ENCODE results near the gene GLT8D1. TPM values are rescaled to one million over a fixed set of nuclear protein-coding genes. Genes with fewer than 3 reads are reported as not detected.
A peak's percentile ranks its signal among the peaks of the same experiment; 100 is the strongest.

Gene GLT8D1
- total and polyA plus RNA-seq, 9 of the 15 experiments (the other 6 are each of a cell fraction or from before 2014, with no cell fraction given) = 14.1 to 65.9 (median 33.7) TPM

DNA sequence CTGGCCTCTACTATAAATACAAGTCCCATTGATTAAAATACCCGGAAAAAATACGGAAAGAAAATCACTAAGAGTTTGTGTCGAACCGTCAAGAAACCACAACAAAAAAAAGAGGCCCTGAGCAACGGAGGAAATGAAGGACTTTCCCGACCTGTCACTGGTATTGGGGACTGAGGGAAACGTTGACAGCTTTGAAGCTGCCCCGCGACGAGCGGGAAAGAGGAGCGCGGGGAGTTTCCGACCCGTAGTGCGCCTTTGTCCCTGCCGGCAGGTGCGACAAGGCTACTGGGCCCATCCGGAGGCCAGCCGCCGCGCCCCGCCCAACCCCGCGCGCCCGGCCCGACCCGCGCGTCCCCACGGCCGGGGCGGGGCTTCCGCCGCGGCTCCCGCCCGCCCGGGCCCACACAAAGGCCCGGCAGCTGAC, 20.3 kb downstream of the GLT8D1 start (continued):
- TF ChIP-seq REST (IDR thresholded peaks at IDR 0.05; ENCODE audit: borderline replicate concordance) (no peak), REST (CRISPR knock-in tag; IDR thresholded peaks at IDR 0.05; ENCODE audit: low read depth) (no peak), NR2C2 (CRISPR knock-in tag; IDR thresholded peaks at IDR 0.05) (no peak; the same call in 1 of the 2 replicates), NR2C2 (tag; IDR thresholded peaks at IDR 0.05) (no peak), MGA (IDR thresholded peaks at IDR 0.05) (peak; percentile 2; the same call in 1 of the 2 replicates)
- TF ChIP-seq, protein P1, sequence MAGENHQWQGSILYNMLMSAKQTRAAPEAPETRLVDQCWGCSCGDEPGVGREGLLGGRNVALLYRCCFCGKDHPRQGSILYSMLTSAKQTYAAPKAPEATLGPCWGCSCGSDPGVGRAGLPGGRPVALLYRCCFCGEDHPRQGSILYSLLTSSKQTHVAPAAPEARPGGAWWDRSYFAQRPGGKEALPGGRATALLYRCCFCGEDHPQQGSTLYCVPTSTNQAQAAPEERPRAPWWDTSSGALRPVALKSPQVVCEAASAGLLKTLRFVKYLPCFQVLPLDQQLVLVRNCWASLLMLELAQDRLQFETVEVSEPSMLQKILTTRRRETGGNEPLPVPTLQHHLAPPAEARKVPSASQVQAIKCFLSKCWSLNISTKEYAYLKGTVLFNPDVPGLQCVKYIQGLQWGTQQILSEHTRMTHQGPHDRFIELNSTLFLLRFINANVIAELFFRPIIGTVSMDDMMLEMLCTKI (IDR thresholded peaks at IDR 0.05; ENCODE audit: partially characterized antibody) = no peak
- TF ChIP-seq, protein P2, sequence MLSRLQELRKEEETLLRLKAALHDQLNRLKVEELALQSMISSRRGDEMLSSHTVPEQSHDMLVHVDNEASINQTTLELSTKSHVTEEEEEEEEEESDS (CRISPR knock-in tag; IDR thresholded peaks at IDR 0.05) = no peak
